K562 (cell line): Measurements from ENCODE around the gene PRR7. TPM values are rescaled to one million over a fixed set of nuclear protein-coding genes. Genes with fewer than 3 reads are reported as not detected.
A peak's percentile ranks its signal among the peaks of the same experiment; 100 is the strongest.

Source experiments
- DACH1 ChIP-seq: fragments of 450-650 bp; IDR thresholded peaks from 2 replicates; pipeline ENCODE4 v1.6.1; 2018; ENCODE audit not compliant: partially characterized antibody
- DEAF1 ChIP-seq: fragments of 450-650 bp; formaldehyde crosslinking; IDR thresholded peaks from 2 replicates; pipeline ENCODE4 v1.4.0; 2020; ENCODE audit warnings: mild to moderate bottlenecking, moderate library complexity
- DPF2 ChIP-seq: fragments of 450-650 bp; IDR thresholded peaks from 2 replicates; pipeline ENCODE4 v1.6.1; 2016
- E2F8 ChIP-seq: fragments of 450-650 bp; IDR thresholded peaks from 2 replicates; pipeline ENCODE4 v1.7.1; 2018; ENCODE audit warnings: mild to moderate bottlenecking, low read depth; ENCODE audit not compliant: partially characterized antibody
- ELK3 ChIP-seq: fragments of 450-650 bp; formaldehyde crosslinking; IDR thresholded peaks from 2 replicates; pipeline ENCODE4 v1.4.0; 2020; ENCODE audit warnings: mild to moderate bottlenecking
- L3MBTL2 ChIP-seq: fragments of 450-650 bp; IDR thresholded peaks from 2 replicates; pipeline ENCODE4 v1.6.1; 2016; ENCODE audit warnings: mild to moderate bottlenecking, moderate library complexity
- MITF ChIP-seq: IDR thresholded peaks from 2 replicates; pipeline ENCODE4 v1.6.1; 2014; ENCODE audit warnings: antibody characterized with exemption
- NR0B1 ChIP-seq: fragments of 450-650 bp; IDR thresholded peaks from one replicate; pipeline ENCODE4 v1.6.1; 2018; ENCODE audit warnings: mild to moderate bottlenecking, moderate library complexity; ENCODE audit not compliant: partially characterized antibody
- SMARCB1 ChIP-seq: IDR thresholded peaks from 2 replicates; pipeline ENCODE4 v1.6.1; 2011; ENCODE audit warnings: improper control_type of control experiment, low read depth; ENCODE audit not compliant: insufficient read length
- USF1 ChIP-seq: sonication (generic); formaldehyde crosslinking; IDR thresholded peaks from 2 replicates; pipeline ENCODE4 v1.9.0; 2022; ENCODE audit warnings: mild to moderate bottlenecking, missing genetic modification reagents
- XRCC4 ChIP-seq: IDR thresholded peaks from one replicate; pipeline ENCODE4 v1.6.1; 2011; ENCODE audit not compliant: insufficient read depth, insufficient read length; ENCODE audit errors: extremely low read depth
- ZFP1 ChIP-seq: fragments of 450-650 bp; formaldehyde crosslinking; IDR thresholded peaks from 2 replicates; pipeline ENCODE4 v1.4.0; 2020; ENCODE audit warnings: mild to moderate bottlenecking, mixed read lengths
- ZNF512 ChIP-seq: IDR thresholded peaks from 2 replicates; pipeline ENCODE4 v1.6.1; 2016; ENCODE audit warnings: missing genetic modification characterization, missing compliant biosample characterization
- ZNF655 ChIP-seq: fragments of 250-450 bp; sonication (Bioruptor Pico); IDR thresholded peaks from 2 replicates; pipeline ENCODE4 v1.5.0; 2021
- ZNF785 ChIP-seq: fragments of 250-450 bp; sonication (Bioruptor Pico); IDR thresholded peaks from 2 replicates; pipeline ENCODE4 v1.4.0; 2020; ENCODE audit warnings: mild to moderate bottlenecking
- polyA plus RNA-seq, 8 experiments: library from polyadenylated mRNA; depleted of rRNA in 4 of 8; stranded (reverse) in 5 of 8; unstranded in 3 of 8; fragments of >200 nt; fragmentation: Nextera tagmentation in 2 of 8; fragmentation: Illumina TruSeq in 1 of 8; extraction: Ambion mirVana in 2 of 8; extraction: Trizol in 1 of 8; gene quantifications; 2 replicates each; pipeline versions ENCODE4 v1.2.1 to v1.2.3, GENCODE V29; 2011 to 2014; ENCODE audit warnings: inconsistent platforms in 1 of 8, missing spikeins in 1 of 8
- total RNA-seq, 7 experiments: library from RNA; depleted of rRNA in 6 of 7; stranded (reverse); fragments of >200 nt in 6 of 7; fragmentation: Illumina TruSeq in 2 of 7; extraction: Trizol in 2 of 7; gene quantifications; 2 replicates each; pipeline versions ENCODE4 v1.2.1 to v1.2.3, GENCODE V29; 2011 to 2021; ENCODE audit warnings: low replicate concordance in 1 of 7

The PRR7 gene
- total and polyA plus RNA-seq, 9 of the 15 experiments (the other 6 are each of a cell fraction or from before 2014, with no cell fraction given): 0.80 to 11.3 (median 10.4) TPM; not detected in 4

GRCh38 chr5:177454397-177455035, 7.9 kb downstream of the PRR7 start (continued):
- TF ChIP-seq ELK3 (no peak), ZNF785 (no peak), DPF2 (no peak), ZNF512 (tag) (no peak), SMARCB1 (no peak), XRCC4 (no peak), ZNF655 (CRISPR knock-in tag) (no peak), MITF (no peak), DACH1 (no peak), E2F8 (peak; percentile 63), ZFP1 (CRISPR knock-in tag) (no peak), NR0B1 (no peak), USF1 (CRISPR knock-in tag) (no peak), DEAF1 (peak; percentile 91), L3MBTL2 (no peak)
